Measurements from ENCODE around the gene GPR17.

DNA sequence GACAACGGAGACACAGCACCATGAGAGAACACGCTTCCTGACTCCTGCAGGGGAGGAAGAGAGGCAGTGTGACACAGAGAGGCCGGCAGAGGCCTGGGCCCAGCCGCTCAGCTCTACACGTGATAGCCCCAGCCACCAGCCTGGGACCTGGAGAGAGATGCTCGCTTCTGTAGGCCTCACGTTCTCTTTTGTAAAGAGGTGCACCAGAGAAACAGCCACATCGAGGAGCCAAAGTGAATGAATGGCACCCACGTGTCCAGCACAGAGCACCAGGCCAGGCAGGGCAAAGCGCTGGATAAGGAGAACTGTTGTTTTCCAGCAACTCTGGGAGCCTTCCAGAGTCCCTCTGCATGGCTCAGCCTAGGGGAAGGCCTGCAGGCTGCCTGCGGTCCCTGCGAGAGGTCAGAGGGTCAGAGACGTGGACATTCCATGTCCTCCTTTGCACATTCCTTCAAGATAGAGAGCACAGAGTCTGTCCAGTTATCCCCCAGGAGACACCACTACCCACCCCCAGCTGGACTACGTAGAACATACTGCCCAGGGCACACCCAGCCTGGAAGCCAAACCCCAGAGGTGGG is 15.2 kb downstream of the GPR17 start:
- TF ChIP-seq, protein P1, sequence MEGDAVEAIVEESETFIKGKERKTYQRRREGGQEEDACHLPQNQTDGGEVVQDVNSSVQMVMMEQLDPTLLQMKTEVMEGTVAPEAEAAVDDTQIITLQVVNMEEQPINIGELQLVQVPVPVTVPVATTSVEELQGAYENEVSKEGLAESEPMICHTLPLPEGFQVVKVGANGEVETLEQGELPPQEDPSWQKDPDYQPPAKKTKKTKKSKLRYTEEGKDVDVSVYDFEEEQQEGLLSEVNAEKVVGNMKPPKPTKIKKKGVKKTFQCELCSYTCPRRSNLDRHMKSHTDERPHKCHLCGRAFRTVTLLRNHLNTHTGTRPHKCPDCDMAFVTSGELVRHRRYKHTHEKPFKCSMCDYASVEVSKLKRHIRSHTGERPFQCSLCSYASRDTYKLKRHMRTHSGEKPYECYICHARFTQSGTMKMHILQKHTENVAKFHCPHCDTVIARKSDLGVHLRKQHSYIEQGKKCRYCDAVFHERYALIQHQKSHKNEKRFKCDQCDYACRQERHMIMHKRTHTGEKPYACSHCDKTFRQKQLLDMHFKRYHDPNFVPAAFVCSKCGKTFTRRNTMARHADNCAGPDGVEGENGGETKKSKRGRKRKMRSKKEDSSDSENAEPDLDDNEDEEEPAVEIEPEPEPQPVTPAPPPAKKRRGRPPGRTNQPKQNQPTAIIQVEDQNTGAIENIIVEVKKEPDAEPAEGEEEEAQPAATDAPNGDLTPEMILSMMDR (IDR thresholded peaks at IDR 0.05) = no peak
- no peak for TF ChIP-seq POLR2A (IDR thresholded peaks at IDR 0.05)

Data from thyroid gland (tissue), 4 donors.